Measurements from ENCODE around the gene GPATCH11.

GRCh38 chr2:37083873-37084794 is at the start of gene GPATCH11, which contains the start of gene HEATR5B:
- TF ChIP-seq, protein P1, sequence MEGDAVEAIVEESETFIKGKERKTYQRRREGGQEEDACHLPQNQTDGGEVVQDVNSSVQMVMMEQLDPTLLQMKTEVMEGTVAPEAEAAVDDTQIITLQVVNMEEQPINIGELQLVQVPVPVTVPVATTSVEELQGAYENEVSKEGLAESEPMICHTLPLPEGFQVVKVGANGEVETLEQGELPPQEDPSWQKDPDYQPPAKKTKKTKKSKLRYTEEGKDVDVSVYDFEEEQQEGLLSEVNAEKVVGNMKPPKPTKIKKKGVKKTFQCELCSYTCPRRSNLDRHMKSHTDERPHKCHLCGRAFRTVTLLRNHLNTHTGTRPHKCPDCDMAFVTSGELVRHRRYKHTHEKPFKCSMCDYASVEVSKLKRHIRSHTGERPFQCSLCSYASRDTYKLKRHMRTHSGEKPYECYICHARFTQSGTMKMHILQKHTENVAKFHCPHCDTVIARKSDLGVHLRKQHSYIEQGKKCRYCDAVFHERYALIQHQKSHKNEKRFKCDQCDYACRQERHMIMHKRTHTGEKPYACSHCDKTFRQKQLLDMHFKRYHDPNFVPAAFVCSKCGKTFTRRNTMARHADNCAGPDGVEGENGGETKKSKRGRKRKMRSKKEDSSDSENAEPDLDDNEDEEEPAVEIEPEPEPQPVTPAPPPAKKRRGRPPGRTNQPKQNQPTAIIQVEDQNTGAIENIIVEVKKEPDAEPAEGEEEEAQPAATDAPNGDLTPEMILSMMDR (conservative IDR thresholded peaks at IDR 0.05), result no peak
- TF ChIP-seq EZH2 (IDR thresholded peaks at IDR 0.05; ENCODE audit: low read depth), result no peak
